Endothelial cell of umbilical vein (primary cell): ENCODE measurements around the gene PLA2G5. TPM values are rescaled to one million over a fixed set of nuclear protein-coding genes. Genes with fewer than 3 reads are reported as not detected.

Experiments
- BruUV-seq: library from RNA; stranded (reverse); fragments of 400-500 nt; replicated peaks from 2 replicates; lab custom pipeline; 2021; lab: Mats Ljungman, UMichigan
- CTCF ChIA-PET: fragments of 300-600, 350-600 bp; sonication (Branson Sonifier 250); formaldehyde crosslinking; loops from one replicate; lab custom pipeline; 2021; ENCODE audit warnings: antibody characterized with exemption, inconsistent platforms; lab: Charles Lee
- POLR2A ChIA-PET: fragments of 300-600, 350-600 bp; sonication (Branson Sonifier 250); formaldehyde crosslinking; loops from one replicate; lab custom pipeline; 2021; ENCODE audit warnings: antibody characterized with exemption, inconsistent platforms; lab: Charles Lee
- DNase-seq: peaks from one replicate; pipeline ENCODE4 v3.0.0-alpha.2; 2011; ENCODE audit warnings: low read depth, low spot score
- FAIRE-seq: peaks from 2 replicates; lab custom pipeline; 2011; peaks lifted over from hg19 to GRCh38; lab: Jason Lieb, UNC
- H2AFZ ChIP-seq: 2 replicates; pipeline ENCODE4 v1.6.0; 2012; ENCODE audit warnings: low read depth, low read length, control low read depth, inconsistent platforms
- H3K27ac ChIP-seq: 2 replicates; pipeline ENCODE4 v1.5.1; 2011; ENCODE audit warnings: low read depth, mild to moderate bottlenecking, control low read depth, low read length, moderate library complexity; ENCODE audit not compliant: insufficient read depth
- H3K27me3 ChIP-seq, 2 experiments: 2 replicates each; pipeline versions ENCODE4 v1.6.0 to v1.6.1; 2011; ENCODE audit warnings: low read length in 2 of 2, mixed read lengths in 1 of 2; ENCODE audit not compliant: control insufficient read depth in 2 of 2, insufficient read depth in 2 of 2
- H3K36me3 ChIP-seq, 2 experiments: 2 replicates in 1 of 2; 3 replicates in 1 of 2; pipeline ENCODE4 v1.5.1; 2011; ENCODE audit warnings: low read length in 2 of 2, mild to moderate bottlenecking in 1 of 2, moderate library complexity in 1 of 2; ENCODE audit not compliant: control insufficient read depth in 2 of 2, insufficient read depth in 2 of 2; ENCODE audit errors: extremely low read depth in 1 of 2
- H3K4me1 ChIP-seq: 3 replicates; pipeline ENCODE4 v1.5.1; 2011; ENCODE audit warnings: mild to moderate bottlenecking, low read length; ENCODE audit not compliant: control insufficient read depth, insufficient read depth; ENCODE audit errors: extremely low read depth
- H3K4me2 ChIP-seq: 2 replicates; pipeline ENCODE4 v1.6.1; 2011; ENCODE audit warnings: low read length, control low read depth, mixed read lengths; ENCODE audit not compliant: insufficient read depth
- H3K4me3 ChIP-seq, 3 experiments: fragments of 200-600 bp in 1 of 3; sonication (generic), shearing (Covaris generic) in 1 of 3; replicated peaks in 1 of 3; 2 replicates each; pipeline ENCODE4 v1.5.1; 2011 to 2016; ENCODE audit warnings: control low read depth in 3 of 3, low read length in 3 of 3, mild to moderate bottlenecking in 2 of 3, inconsistent platforms in 1 of 3, low read depth in 1 of 3, moderate library complexity in 1 of 3; ENCODE audit not compliant: insufficient read depth in 1 of 3
- H3K79me2 ChIP-seq: 2 replicates; pipeline ENCODE4 v1.6.0; 2012; ENCODE audit warnings: low read length, inconsistent platforms; ENCODE audit not compliant: control insufficient read depth, insufficient read depth
- H3K9ac ChIP-seq: replicated peaks from 2 replicates; pipeline ENCODE3; 2011; ENCODE audit warnings: low read length, control low read depth; ENCODE audit not compliant: insufficient read depth; ENCODE audit errors: extremely low read depth
- H3K9me1 ChIP-seq: replicated peaks from 3 replicates; pipeline ENCODE4 v1.6.0; 2011; ENCODE audit warnings: mild to moderate bottlenecking, low read length; ENCODE audit not compliant: control insufficient read depth, insufficient read depth; ENCODE audit errors: extremely low read depth
- H3K9me3 ChIP-seq: replicated peaks from 2 replicates; pipeline ENCODE4 v1.5.1; 2012; ENCODE audit warnings: low read length, inconsistent platforms; ENCODE audit not compliant: control insufficient read depth, insufficient read depth
- H4K20me1 ChIP-seq: replicated peaks from 2 replicates; pipeline ENCODE3; 2011; ENCODE audit warnings: mild to moderate bottlenecking, low read length; ENCODE audit not compliant: control insufficient read depth, insufficient read depth; ENCODE audit errors: extremely low read depth
- EZH2 ChIP-seq: IDR thresholded peaks from 2 replicates; pipeline ENCODE4 v1.6.1; 2012; ENCODE audit warnings: borderline replicate concordance, low read depth, mild to moderate bottlenecking, moderate library complexity, low read length, inconsistent platforms; ENCODE audit not compliant: severe bottlenecking
- FOS ChIP-seq: IDR thresholded peaks from 2 replicates; pipeline ENCODE4 v1.6.1; 2011; ENCODE audit warnings: mild to moderate bottlenecking, low read length, moderate library complexity, borderline replicate concordance; ENCODE audit not compliant: insufficient read depth
- GATA2 ChIP-seq: IDR thresholded peaks from 2 replicates; pipeline ENCODE4 v1.7.0; 2011; ENCODE audit warnings: low read depth, mild to moderate bottlenecking, moderate library complexity, mixed read lengths, low read length; ENCODE audit not compliant: insufficient read length, insufficient read depth
- JUN ChIP-seq: IDR thresholded peaks from 2 replicates; pipeline ENCODE4 v1.6.1; 2011; ENCODE audit warnings: borderline replicate concordance, low read depth; ENCODE audit not compliant: insufficient read length, insufficient read depth
- MYC ChIP-seq: IDR thresholded peaks from one replicate; pipeline ENCODE4 v1.6.1; 2011; ENCODE audit warnings: mild to moderate bottlenecking, low read depth, low read length
- POLR2A ChIP-seq: IDR thresholded peaks from 2 replicates; pipeline ENCODE4 v1.6.1; 2012; ENCODE audit warnings: low read depth, mild to moderate bottlenecking, control low read depth, low read length
- POLR2AphosphoS5 ChIP-seq: IDR thresholded peaks from 2 replicates; pipeline ENCODE4 v1.6.1; 2012; ENCODE audit warnings: low read depth, mild to moderate bottlenecking, control low read depth, low read length, moderate library complexity; ENCODE audit not compliant: insufficient read depth
- dilution Hi-C: fragments of 300-500 bp; cut with MboI; formaldehyde crosslinking; loops from one replicate; pipeline ENCODE4 v1.15.0; 2019; ENCODE audit warnings: low sequenced_read_pairs; ENCODE audit not compliant: extremely low pct_ligation_motif_present
- intact Hi-C: fragments of 100-400 bp; cut with micrococcal nuclease; formaldehyde crosslinking; loops from one replicate; pipeline ENCODE4 v1.10.0; 2022
- polyA plus RNA-seq, 4 experiments: library from polyadenylated mRNA; depleted of rRNA in 3 of 4; stranded (reverse) in 3 of 4; unstranded in 1 of 4; fragments of >200 nt; gene quantifications; 2 replicates each; pipeline versions ENCODE4 v1.2.1 to v1.2.3, GENCODE V29; 2011 to 2012; ENCODE audit warnings: missing spikeins in 1 of 4
- total RNA-seq: library from RNA; stranded (reverse); gene quantifications from 2 replicates; pipeline ENCODE4 v1.2.3, GENCODE V29; 2021
- TF ChIP-seq, protein P1 (sequence below), 2 donors: IDR thresholded peaks; 1 replicate in 1 of 2; 2 replicates in 1 of 2; pipeline ENCODE4 v1.5.1; 2011; ENCODE audit warnings: low read length in 2 of 2, mild to moderate bottlenecking in 2 of 2, moderate library complexity in 2 of 2, control low read depth in 1 of 2, inconsistent platforms in 1 of 2, low read depth in 1 of 2; ENCODE audit not compliant: insufficient read depth in 1 of 2; ENCODE audit errors: extremely low read depth in 1 of 2
- TF ChIP-seq, protein P2 (sequence below): IDR thresholded peaks from 2 replicates; pipeline ENCODE4 v1.6.1; 2011; ENCODE audit not compliant: insufficient read depth, insufficient read length

The PLA2G5 gene
- total and polyA plus RNA-seq, 2 donors (not counting 3 experiments of a cell fraction or from before 2014, with no cell fraction given): 0.06 TPM; not detected in 1

DNA sequence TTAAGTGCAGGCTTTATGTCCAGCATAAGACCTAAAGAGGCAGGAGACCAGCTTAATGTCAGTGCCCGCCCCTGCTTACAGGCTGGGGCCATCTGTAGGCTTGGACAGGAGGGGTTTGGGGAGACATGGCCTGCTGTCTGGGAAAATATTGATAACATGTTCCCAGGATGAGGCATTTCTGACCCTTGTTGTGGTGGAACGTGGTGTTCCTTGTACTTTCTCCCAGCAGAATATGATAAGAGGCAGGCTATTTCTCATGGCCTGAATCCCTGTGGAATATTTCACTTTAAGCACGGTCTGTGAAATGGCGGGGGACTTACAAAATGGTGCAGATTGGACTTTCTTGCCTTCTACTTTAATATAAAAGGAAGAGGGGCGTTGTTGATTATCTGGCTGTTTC, 41.9 kb upstream of the PLA2G5 start:
- Histone ChIP-seq H2AFZ (no peak overlapping the region), H3K36me3 (no peaks in the 10 kb centered on the region), H4K20me1 (no peaks in the 10 kb centered on the region), H3K27ac (no peak overlapping the region), H3K4me1 (no peaks in the 10 kb centered on the region), H3K79me2 (no peaks in the 10 kb centered on the region), H3K4me3 (no peak overlapping the region), H3K9me3 (no peaks in the 10 kb centered on the region), H3K27me3 (peaks cover 0 to 4% of the 10 kb centered on the region in 2 experiments), H3K9me1 (no peaks in the 10 kb centered on the region), H3K4me2 (no peak overlapping the region), H3K9ac (no peak overlapping the region)
- dilution Hi-C loops: no loop called here
- CTCF ChIA-PET: no interaction called here
- no TSS peak for BruUV-seq
- FAIRE-seq (no peak), DNase-seq (no peak)
- intact Hi-C loops: no loop called here
- TF ChIP-seq MYC (no peak), JUN (no peak), POLR2A (no peak)
- TF ChIP-seq, protein P1, sequence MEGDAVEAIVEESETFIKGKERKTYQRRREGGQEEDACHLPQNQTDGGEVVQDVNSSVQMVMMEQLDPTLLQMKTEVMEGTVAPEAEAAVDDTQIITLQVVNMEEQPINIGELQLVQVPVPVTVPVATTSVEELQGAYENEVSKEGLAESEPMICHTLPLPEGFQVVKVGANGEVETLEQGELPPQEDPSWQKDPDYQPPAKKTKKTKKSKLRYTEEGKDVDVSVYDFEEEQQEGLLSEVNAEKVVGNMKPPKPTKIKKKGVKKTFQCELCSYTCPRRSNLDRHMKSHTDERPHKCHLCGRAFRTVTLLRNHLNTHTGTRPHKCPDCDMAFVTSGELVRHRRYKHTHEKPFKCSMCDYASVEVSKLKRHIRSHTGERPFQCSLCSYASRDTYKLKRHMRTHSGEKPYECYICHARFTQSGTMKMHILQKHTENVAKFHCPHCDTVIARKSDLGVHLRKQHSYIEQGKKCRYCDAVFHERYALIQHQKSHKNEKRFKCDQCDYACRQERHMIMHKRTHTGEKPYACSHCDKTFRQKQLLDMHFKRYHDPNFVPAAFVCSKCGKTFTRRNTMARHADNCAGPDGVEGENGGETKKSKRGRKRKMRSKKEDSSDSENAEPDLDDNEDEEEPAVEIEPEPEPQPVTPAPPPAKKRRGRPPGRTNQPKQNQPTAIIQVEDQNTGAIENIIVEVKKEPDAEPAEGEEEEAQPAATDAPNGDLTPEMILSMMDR (IDR thresholded peaks at IDR 0.05; ENCODE audit: extremely low read depth in 1 of 2, insufficient read depth in 1 of 2, low read depth in 1 of 2, low read length in 2 of 2): no peak
- POLR2A ChIA-PET: no interaction called here

DNA sequence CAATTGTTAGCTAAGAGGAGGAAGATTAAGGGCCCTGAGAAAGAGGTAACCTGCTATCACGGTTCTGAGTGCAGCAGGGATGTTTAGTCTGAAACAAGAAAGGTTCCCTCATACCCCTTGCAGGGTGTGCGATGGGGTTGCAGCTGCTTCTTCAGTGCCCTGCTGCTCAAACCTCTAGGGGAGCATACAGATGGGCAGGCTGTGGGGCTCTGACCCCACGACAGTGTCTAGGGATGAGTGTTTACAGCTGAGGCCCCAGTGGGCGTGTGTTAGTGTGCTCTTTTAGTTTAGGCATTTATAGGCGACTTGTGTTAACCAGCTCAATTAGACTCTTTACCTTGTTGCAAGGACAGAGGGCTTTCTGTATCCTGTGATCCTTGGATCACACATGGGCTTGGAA, 41.3 kb upstream of the PLA2G5 start:
- Histone ChIP-seq H3K27ac (no peak overlapping the region), H3K9me3 (no peaks in the 10 kb centered on the region), H2AFZ (no peak overlapping the region), H4K20me1 (no peaks in the 10 kb centered on the region), H3K27me3 (peaks cover 0 to 4% of the 10 kb centered on the region in 2 experiments), H3K36me3 (no peaks in the 10 kb centered on the region), H3K4me1 (no peaks in the 10 kb centered on the region), H3K9ac (no peak overlapping the region), H3K4me3 (no peak overlapping the region), H3K4me2 (no peak overlapping the region), H3K79me2 (no peaks in the 10 kb centered on the region), H3K9me1 (no peaks in the 10 kb centered on the region)
- dilution Hi-C loops: no loop called here
- CTCF ChIA-PET: no interaction called here
- POLR2A ChIA-PET: no interaction called here
- intact Hi-C loops: no loop called here
- FAIRE-seq (no peak), DNase-seq (no peak)
- BruUV-seq: no TSS peak
- TF ChIP-seq POLR2A (no peak), JUN (no peak), FOS (no peak), EZH2 (no peak), MYC (no peak), GATA2 (no peak), POLR2AphosphoS5 (no peak)
- TF ChIP-seq, protein P1 (IDR thresholded peaks at IDR 0.05; ENCODE audit: extremely low read depth in 1 of 2, insufficient read depth in 1 of 2, low read depth in 1 of 2, low read length in 2 of 2): no peak
- TF ChIP-seq, protein P2, sequence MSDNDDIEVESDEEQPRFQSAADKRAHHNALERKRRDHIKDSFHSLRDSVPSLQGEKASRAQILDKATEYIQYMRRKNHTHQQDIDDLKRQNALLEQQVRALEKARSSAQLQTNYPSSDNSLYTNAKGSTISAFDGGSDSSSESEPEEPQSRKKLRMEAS: no peak
